Measurements from ENCODE around the gene LCN12. TPM values are rescaled to one million over a fixed set of nuclear protein-coding genes. Genes with fewer than 3 reads are reported as not detected.

LCN12 gene
- total RNA-seq, 1 donor from 2014 or later: not detected

- Mint-ChIP-seq H3K4me1 (no peaks in the 10 kb centered on the region), H3K36me3 (peaks cover 27% of the 10 kb centered on the region), H3K27me3 (ENCODE audit: insufficient read depth, low read depth) (peaks cover 3% of the 10 kb centered on the region), H3K4me3 (no peak overlapping the region), H3K27ac (no peak overlapping the region), H3K9me3 (peaks cover 5% of the 10 kb centered on the region)
- Histone ChIP-seq H3K4me2 (no peak overlapping the region), H3K36me3 (no peaks in the 10 kb centered on the region), H3K9me3 (ENCODE audit: low read depth) (no peaks in the 10 kb centered on the region), H4K20me1 (ENCODE audit: low read depth) (peaks cover 3% of the 10 kb centered on the region), H3K79me2 (ENCODE audit: low read depth) (no peaks in the 10 kb centered on the region), H3F3A (ENCODE audit: low read depth) (no peaks in the 10 kb centered on the region), H2AFZ (replicated peaks) (no peak overlapping the region), H3K9ac (no peak overlapping the region), H3K27ac (no peak overlapping the region), H3K4me3 (no peak overlapping the region), H3K27me3 (no peaks in the 10 kb centered on the region), H3K4me1 (no peaks in the 10 kb centered on the region)
- DNase-seq (ENCODE audit: low spot score): no peak
- TF ChIP-seq EZH2phosphoT487 (IDR thresholded peaks at IDR 0.05) (no peak), CTCF (IDR thresholded peaks at IDR 0.05) (no peak), EZH2 (IDR thresholded peaks at IDR 0.05) (no peak)
These were observed 22.1 kb upstream of the LCN12 start for GRCh38 chr9:136930014-136930413.

GRCh38 chr9:136931611-136932130, 20.4 kb upstream of the LCN12 start:
- H3K4me1 ChIP-seq: no peaks in the 10 kb centered on the region
- DNase-seq (ENCODE audit: low spot score): no peak
- TF ChIP-seq EZH2 (IDR thresholded peaks at IDR 0.05) (no peak), EZH2phosphoT487 (IDR thresholded peaks at IDR 0.05) (no peak), CTCF (IDR thresholded peaks at IDR 0.05) (no peak)
- peaks cover 5% of the 10 kb centered on the region for H3K9me3 Mint-ChIP-seq
- no peak overlapping the region for H3K27ac Mint-ChIP-seq
- no peak overlapping the region for H2AFZ ChIP-seq (replicated peaks)
- H3K36me3 Mint-ChIP-seq: peaks cover 32% of the 10 kb centered on the region
- peaks cover 4% of the 10 kb centered on the region for H3F3A ChIP-seq (ENCODE audit: low read depth)
- no peaks in the 10 kb centered on the region for H3K9me3 ChIP-seq (ENCODE audit: low read depth)
- H3K4me2 ChIP-seq: no peak overlapping the region
- no peaks in the 10 kb centered on the region for H3K36me3 ChIP-seq
- H4K20me1 ChIP-seq (ENCODE audit: low read depth): peaks cover 3% of the 10 kb centered on the region
- H3K4me1 Mint-ChIP-seq: no peaks in the 10 kb centered on the region
- H3K9ac ChIP-seq: no peak overlapping the region
- no peak overlapping the region for H3K4me3 Mint-ChIP-seq
- no peaks in the 10 kb centered on the region for H3K27me3 ChIP-seq
- H3K4me3 ChIP-seq: no peak overlapping the region
- no peaks in the 10 kb centered on the region for H3K79me2 ChIP-seq (ENCODE audit: low read depth)
- no peak overlapping the region for H3K27ac ChIP-seq
- peaks cover 3% of the 10 kb centered on the region for H3K27me3 Mint-ChIP-seq (ENCODE audit: insufficient read depth, low read depth)

GRCh38 chr9:136934277-136934676, 17.8 kb upstream of the LCN12 start:
- no peaks in the 10 kb centered on the region for H3K9me3 ChIP-seq (ENCODE audit: low read depth)
- DNase-seq (ENCODE audit: low spot score): no peak
- H3K4me1 ChIP-seq: no peaks in the 10 kb centered on the region
- H3K27ac ChIP-seq: no peak overlapping the region
- peaks cover 5% of the 10 kb centered on the region for H3K9me3 Mint-ChIP-seq
- H3K36me3 ChIP-seq: no peaks in the 10 kb centered on the region
- peaks cover 3% of the 10 kb centered on the region for H3K4me1 Mint-ChIP-seq
- no peak overlapping the region for H3K9ac ChIP-seq
- peaks cover 4% of the 10 kb centered on the region for H3F3A ChIP-seq (ENCODE audit: low read depth)
- H4K20me1 ChIP-seq (ENCODE audit: low read depth): no peaks in the 10 kb centered on the region
- no peak overlapping the region for H3K4me3 Mint-ChIP-seq
- H2AFZ ChIP-seq (replicated peaks): no peak overlapping the region
- H3K27me3 ChIP-seq: no peaks in the 10 kb centered on the region
- peaks cover 5% of the 10 kb centered on the region for H3K27me3 Mint-ChIP-seq (ENCODE audit: insufficient read depth, low read depth)
- H3K27ac Mint-ChIP-seq: no peak overlapping the region
- no peak for TF ChIP-seq EZH2 (IDR thresholded peaks at IDR 0.05)
- TF ChIP-seq CTCF (IDR thresholded peaks at IDR 0.05): no peak
- TF ChIP-seq EZH2phosphoT487 (IDR thresholded peaks at IDR 0.05): no peak
- no peak overlapping the region for H3K4me3 ChIP-seq
- H3K4me2 ChIP-seq: no peak overlapping the region
- peaks cover 38% of the 10 kb centered on the region for H3K36me3 Mint-ChIP-seq
- H3K79me2 ChIP-seq (ENCODE audit: low read depth): no peaks in the 10 kb centered on the region

All from neural progenitor cell (in vitro differentiated cells).